IMR-90 (cell line): ENCODE measurements around the gene ARRDC5. TPM values are rescaled to one million over a fixed set of nuclear protein-coding genes. Genes with fewer than 3 reads are reported as not detected.

Source experiments
- ATAC-seq: fragments of 200-7000 bp; cut with Tn5 transposase; 2 replicates; pipeline ENCODE4 v1.9.1; 2020; ENCODE audit warnings: low read depth, mild to moderate bottlenecking, moderate library complexity
- BruUV-seq: library from RNA; stranded (reverse); fragments of 400-500 nt; replicated peaks from 2 replicates; lab custom pipeline; 2021; lab: Mats Ljungman, UMichigan
- CTCF ChIA-PET: fragments of 300-600 bp; formaldehyde crosslinking; extraction: SDS; loops from one replicate; lab custom pipeline; 2021; ENCODE audit warnings: antibody characterized with exemption; lab: Yijun Ruan, JAX
- POLR2A ChIA-PET: fragments of 300-600 bp; sonication (Branson Sonifier 250); formaldehyde crosslinking; loops from one replicate; lab custom pipeline; 2022; ENCODE audit warnings: antibody characterized with exemption; ENCODE audit not compliant: unreplicated experiment; lab: Charles Lee
- DNase-seq: peaks from one replicate; pipeline ENCODE4 v3.0.0; 2013
- H2AFZ ChIP-seq: replicated peaks from 2 replicates; pipeline ENCODE3; 2013; ENCODE audit warnings: low read length, mild to moderate bottlenecking; ENCODE audit not compliant: poor library complexity
- H2AK5ac ChIP-seq: 2 replicates; pipeline ENCODE4 v1.6.1; 2013; ENCODE audit warnings: low read depth, low read length, inconsistent platforms
- H2AK9ac ChIP-seq: replicated peaks from 2 replicates; pipeline ENCODE3; 2013; ENCODE audit warnings: mild to moderate bottlenecking, low read depth, low read length, moderate library complexity; ENCODE audit not compliant: poor library complexity
- H2BK120ac ChIP-seq: 2 replicates; pipeline ENCODE4 v1.6.1; 2013; ENCODE audit warnings: low read depth, low read length, inconsistent platforms
- H2BK15ac ChIP-seq: 3 replicates; pipeline ENCODE4 v1.6.1; 2013; ENCODE audit warnings: low read depth, low read length, inconsistent platforms
- H2BK20ac ChIP-seq: 2 replicates; pipeline ENCODE4 v1.6.1; 2013; ENCODE audit warnings: low read depth, mild to moderate bottlenecking, inconsistent platforms, low read length, moderate library complexity
- H2BK5ac ChIP-seq: 2 replicates; pipeline ENCODE4 v1.6.1; 2013; ENCODE audit warnings: mild to moderate bottlenecking, low read depth, low read length, inconsistent platforms; ENCODE audit not compliant: poor library complexity, severe bottlenecking
- H3K14ac ChIP-seq: replicated peaks from 2 replicates; pipeline ENCODE4 v1.6.1; 2013; ENCODE audit warnings: low read depth, low read length, inconsistent platforms
- H3K18ac ChIP-seq: 2 replicates; pipeline ENCODE4 v1.6.1; 2013; ENCODE audit warnings: low read depth, low read length, control low read depth
- H3K23ac ChIP-seq: 2 replicates; pipeline ENCODE4 v1.6.1; 2013; ENCODE audit warnings: low read depth, low read length, inconsistent platforms
- H3K27ac ChIP-seq: 2 replicates; pipeline ENCODE4 v1.5.1; 2013; ENCODE audit warnings: mild to moderate bottlenecking, control low read depth, low read length; ENCODE audit not compliant: insufficient read depth
- H3K27me3 ChIP-seq: 2 replicates; pipeline ENCODE4 v1.6.1; 2013; ENCODE audit warnings: low read length; ENCODE audit not compliant: control insufficient read depth, insufficient read depth
- H3K36me3 ChIP-seq: 2 replicates; pipeline ENCODE4 v1.6.1; 2013; ENCODE audit warnings: low read length, mixed read lengths; ENCODE audit not compliant: control insufficient read depth, insufficient read depth
- H3K4ac ChIP-seq: 2 replicates; pipeline ENCODE4 v1.6.1; 2013; ENCODE audit warnings: low read depth, low read length, inconsistent platforms
- H3K4me1 ChIP-seq: 2 replicates; pipeline ENCODE4 v1.6.1; 2013; ENCODE audit warnings: low read length, mixed read lengths; ENCODE audit not compliant: control insufficient read depth, insufficient read depth
- H3K4me2 ChIP-seq: 2 replicates; pipeline ENCODE4 v1.6.1; 2013; ENCODE audit warnings: low read depth, mild to moderate bottlenecking, control low read depth, low read length, moderate library complexity
- H3K4me3 ChIP-seq: 2 replicates; pipeline ENCODE4 v1.5.1; 2013; ENCODE audit warnings: low read depth, mild to moderate bottlenecking, control low read depth, low read length, moderate library complexity; ENCODE audit not compliant: insufficient read depth
- H3K56ac ChIP-seq: 2 replicates; pipeline ENCODE4 v1.6.1; 2013; ENCODE audit warnings: low read length, inconsistent platforms; ENCODE audit not compliant: insufficient read depth; ENCODE audit errors: extremely low read depth
- H3K79me1 ChIP-seq, 2 experiments: 2 replicates each; pipeline ENCODE4 v1.6.1; 2013; ENCODE audit warnings: low read length in 2 of 2, inconsistent platforms in 1 of 2, low read depth in 1 of 2
- H3K9ac ChIP-seq: 2 replicates; pipeline ENCODE4 v1.6.1; 2013; ENCODE audit warnings: low read depth, low read length, control low read depth
- H3K9me1 ChIP-seq: 2 replicates; pipeline ENCODE4 v1.6.1; 2013; ENCODE audit warnings: low read length, inconsistent platforms; ENCODE audit not compliant: insufficient read depth
- H3K9me3 ChIP-seq: 2 replicates; pipeline ENCODE4 v1.6.1; 2013; ENCODE audit warnings: low read length; ENCODE audit not compliant: control insufficient read depth, insufficient read depth
- H4K20me1 ChIP-seq: 2 replicates; pipeline ENCODE4 v1.6.1; 2013; ENCODE audit warnings: low read length, inconsistent platforms; ENCODE audit not compliant: insufficient read depth
- H4K5ac ChIP-seq: 2 replicates; pipeline ENCODE4 v1.6.1; 2013; ENCODE audit warnings: mild to moderate bottlenecking, low read depth, low read length, control low read depth
- H4K8ac ChIP-seq, 2 experiments: 2 replicates each; pipeline ENCODE4 v1.6.1; 2013; ENCODE audit warnings: low read depth in 2 of 2, low read length in 2 of 2, control low read depth in 1 of 2, inconsistent platforms in 1 of 2
- H4K91ac ChIP-seq: 2 replicates; pipeline ENCODE4 v1.6.1; 2013; ENCODE audit warnings: low read depth, low read length, inconsistent platforms; ENCODE audit not compliant: insufficient read depth
- BHLHE40 ChIP-seq: fragments of 150-350 bp; IDR thresholded peaks from 2 replicates; pipeline ENCODE4 v1.6.1; 2016; ENCODE audit warnings: mild to moderate bottlenecking, low read depth, low read length
- CEBPB ChIP-seq: IDR thresholded peaks from 2 replicates; pipeline ENCODE4 v1.6.1; 2012; ENCODE audit warnings: low read depth, low read length, improper control_type of control experiment
- CHD1 ChIP-seq: IDR thresholded peaks from 2 replicates; pipeline ENCODE4 v1.6.1; 2012; ENCODE audit warnings: low read depth, low read length, improper control_type of control experiment
- ELK1 ChIP-seq: fragments of 150-350 bp; IDR thresholded peaks from 2 replicates; pipeline ENCODE4 v1.6.1; 2016; ENCODE audit warnings: low read depth, mild to moderate bottlenecking, low read length, moderate library complexity, borderline replicate concordance
- FOS ChIP-seq: fragments of 150-350 bp; IDR thresholded peaks from 2 replicates; pipeline ENCODE4 v1.6.1; 2016; ENCODE audit warnings: low read depth, low read length
- MAFK ChIP-seq: IDR thresholded peaks from 2 replicates; pipeline ENCODE4 v1.6.1; 2012; ENCODE audit warnings: low read depth, low read length, improper control_type of control experiment
- MAZ ChIP-seq: IDR thresholded peaks from 2 replicates; pipeline ENCODE4 v1.6.1; 2012; ENCODE audit warnings: low read depth, mild to moderate bottlenecking, low read length, improper control_type of control experiment, moderate library complexity, borderline replicate concordance
- MXI1 ChIP-seq: IDR thresholded peaks from 2 replicates; pipeline ENCODE4 v1.6.1; 2012; ENCODE audit warnings: low read depth, mild to moderate bottlenecking, low read length, moderate library complexity, borderline replicate concordance
- NFE2L2 ChIP-seq: fragments of 150-350 bp; IDR thresholded peaks from 2 replicates; pipeline ENCODE4 v1.6.1; 2016; ENCODE audit warnings: low read depth, mild to moderate bottlenecking, low read length
- POLR2A ChIP-seq: IDR thresholded peaks from 2 replicates; pipeline ENCODE4 v1.6.1; 2012; ENCODE audit warnings: mild to moderate bottlenecking, low read depth, low read length
- RAD21 ChIP-seq: IDR thresholded peaks from 2 replicates; pipeline ENCODE4 v1.6.1; 2012; ENCODE audit warnings: low read length, improper control_type of control experiment
- RCOR1 ChIP-seq: IDR thresholded peaks from 2 replicates; pipeline ENCODE4 v1.6.1; 2012; ENCODE audit warnings: mild to moderate bottlenecking, low read length, improper control_type of control experiment; ENCODE audit not compliant: insufficient replicate concordance
- RFX5 ChIP-seq: IDR thresholded peaks from 2 replicates; pipeline ENCODE4 v1.8.0; 2012; ENCODE audit warnings: low read depth, mild to moderate bottlenecking, low read length, moderate library complexity
- WGBS, 2 experiments: methylation state at CpG; one replicate each; pipeline versions ENCODE4 v1.1.5 to v1.1.7; 2013; ENCODE audit warnings: missing lambda C conversion rate in 2 of 2; ENCODE audit not compliant: insufficient read length in 1 of 2; ENCODE audit errors: extremely low coverage in 2 of 2; 5-methylcytosine and 5-hydroxymethylcytosine counted together
- dilution Hi-C: fragments of 300-500 bp; cut with HindIII; formaldehyde crosslinking; loops from one replicate; pipeline ENCODE4 v1.14.3; 2018; ENCODE audit warnings: low sequenced_read_pairs; ENCODE audit not compliant: unreplicated experiment
- in situ Hi-C: fragments of 300-500 bp; cut with MboI; formaldehyde crosslinking; loops from 3 replicates; pipeline ENCODE4 v1.14.3; 2019; ENCODE audit warnings: low sequenced_read_pairs, inconsistent platforms, mixed read lengths
- intact Hi-C: fragments of 100-400 bp; cut with micrococcal nuclease; formaldehyde crosslinking; loops from 2 replicates; pipeline ENCODE4 v1.10.0; 2022
- polyA plus RNA-seq, 3 experiments: library from polyadenylated mRNA; depleted of rRNA; stranded (reverse); fragments of >200 nt; gene quantifications; 2 replicates each; pipeline ENCODE4 v1.2.3, GENCODE V29; 2012; ENCODE audit warnings: low replicate concordance in 1 of 3
- total RNA-seq: library from RNA; depleted of rRNA; stranded (reverse); fragments of >200 nt; gene quantifications from 2 replicates; pipeline ENCODE4 v1.2.3, GENCODE V29; 2012
- TF ChIP-seq, protein P1 (sequence below): conservative IDR thresholded peaks from 2 replicates; pipeline ENCODE4 v1.5.1; 2012; ENCODE audit warnings: mild to moderate bottlenecking, low read depth, low read length, improper control_type of control experiment

The ARRDC5 gene
- total and polyA plus RNA-seq, 2 of the 4 experiments (the other 2 are of a cell fraction) = not detected

DNA sequence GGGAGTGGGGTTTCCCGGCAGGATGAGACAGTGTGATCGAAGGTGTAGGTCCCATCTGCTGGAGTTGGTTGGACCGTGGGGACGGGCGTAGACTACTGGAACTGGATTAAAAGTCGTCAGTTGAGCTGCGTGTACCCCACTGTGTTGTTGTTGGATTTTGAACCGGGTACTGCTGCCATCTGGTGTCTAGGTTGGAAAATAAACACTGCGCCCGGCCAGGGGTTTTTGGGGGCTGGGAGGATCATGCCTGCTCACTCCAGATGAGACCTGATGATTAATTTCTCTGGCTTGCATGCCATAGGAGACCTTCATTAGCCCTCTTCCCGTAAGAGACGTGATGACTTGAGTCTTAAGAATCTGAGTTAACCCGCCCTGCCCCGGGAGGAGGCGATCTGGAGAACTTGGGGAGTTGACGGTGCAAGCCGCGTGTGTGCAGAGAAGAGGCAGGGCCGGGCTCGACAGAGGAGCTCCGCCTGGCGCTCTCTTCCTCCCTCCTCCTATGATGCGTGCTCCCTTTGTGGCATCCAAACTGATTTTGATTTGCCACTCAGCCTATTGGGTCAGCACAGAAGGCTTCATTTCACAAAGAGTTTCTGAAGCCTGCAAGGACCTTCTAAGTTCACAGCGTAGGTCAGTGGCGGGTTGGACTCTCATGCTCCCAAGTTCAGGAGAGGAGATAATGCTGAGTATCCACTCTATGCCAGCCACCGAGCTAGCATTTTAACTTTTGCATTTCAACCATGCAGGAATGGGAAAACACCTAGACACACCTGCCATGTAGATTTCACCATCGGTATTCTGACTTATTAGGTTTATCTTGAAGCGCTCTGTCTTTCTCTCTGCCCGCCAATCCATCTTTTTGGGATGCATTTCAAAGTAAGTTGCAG, 9.3 kb upstream of the ARRDC5 start:
- ChIA-PET CTCF (interaction anchor here (0.5 to 4.6 kb wide), 11 partner anchors 23 to 130 kb away, joined by 3 to 30 read pairs (median 3); no protein-coding TSS in a partner anchor), POLR2A (interaction anchor here (0.5 to 2.3 kb wide), 9 partner anchors 20 to 102 kb away, joined by 3 to 10 read pairs (median 4); no protein-coding TSS in a partner anchor)
- Histone ChIP-seq H3K4me3 (peak overlapping the region; percentile 13), H3K18ac (peak overlapping the region; percentile 56), H2BK5ac (peak overlapping the region; percentile 93), H3K4me2 (peak overlapping the region; percentile 67), H3K27ac (peak overlapping the region; percentile 91), H2BK120ac (peak overlapping the region; percentile 94), H4K20me1 (peaks cover 35% of the 10 kb centered on the region), H3K27me3 (no peaks in the 10 kb centered on the region), H4K91ac (peak overlapping the region; percentile 92), H3K9me3 (no peaks in the 10 kb centered on the region), H3K4ac (peak overlapping the region; percentile 98), H2BK15ac (peak overlapping the region; percentile 85; the same call in 2 of the 3 replicates), H3K4me1 (peaks cover 38% of the 10 kb centered on the region), H3K23ac (peak overlapping the region; percentile 99), H3K14ac (peak overlapping the region; percentile 90), H2AK9ac (peak overlapping the region; percentile 98), H2BK20ac (peak overlapping the region; percentile 92), H3K36me3 (peaks cover 1% of the 10 kb centered on the region; the same call in 1 of the 2 replicates), H2AK5ac (peak overlapping the region; percentile 95), H3K9ac (peak overlapping the region; percentile 85), H3K79me1 (peaks cover 0 to 59% of the 10 kb centered on the region in 2 experiments; a peak in 2 of 4 replicates), H4K5ac (peak overlapping the region; percentile 74), H3K9me1 (peaks cover 9% of the 10 kb centered on the region), H3K56ac (peak overlapping the region; percentile 94), H2AFZ (peak overlapping the region; percentile 84), H4K8ac (peak overlapping the region; percentile 82 to 96; a peak in 3 of 4 replicates)
- DNase-seq (peak; percentile 100), ATAC-seq (peak; percentile 82)
- no TSS peak for BruUV-seq
- intact Hi-C loops = loop anchor here (1.0 to 2.0 kb wide), 4 partner anchors 40 to 119 kb away; partner anchors contain the start of gene KDM4B
- in situ Hi-C loops = loop anchor here (5.0 kb wide), 2 partner anchors 40 to 105 kb away; no protein-coding TSS in a partner anchor
- dilution Hi-C loops = no loop called here
- 19% methylated on average over 16 of the region's 29 CpGs; no CpG with 5 or more reads in 1 of the 2 experiments for WGBS, 2 experiments
- TF ChIP-seq FOS = peak; percentile 94
- no peak for TF ChIP-seq CEBPB
- no peak for TF ChIP-seq RFX5
- TF ChIP-seq NFE2L2 = no peak
- TF ChIP-seq ELK1 = no peak
- TF ChIP-seq BHLHE40 = peak; percentile 32; the same call in 1 of the 2 replicates
- TF ChIP-seq, protein P1, sequence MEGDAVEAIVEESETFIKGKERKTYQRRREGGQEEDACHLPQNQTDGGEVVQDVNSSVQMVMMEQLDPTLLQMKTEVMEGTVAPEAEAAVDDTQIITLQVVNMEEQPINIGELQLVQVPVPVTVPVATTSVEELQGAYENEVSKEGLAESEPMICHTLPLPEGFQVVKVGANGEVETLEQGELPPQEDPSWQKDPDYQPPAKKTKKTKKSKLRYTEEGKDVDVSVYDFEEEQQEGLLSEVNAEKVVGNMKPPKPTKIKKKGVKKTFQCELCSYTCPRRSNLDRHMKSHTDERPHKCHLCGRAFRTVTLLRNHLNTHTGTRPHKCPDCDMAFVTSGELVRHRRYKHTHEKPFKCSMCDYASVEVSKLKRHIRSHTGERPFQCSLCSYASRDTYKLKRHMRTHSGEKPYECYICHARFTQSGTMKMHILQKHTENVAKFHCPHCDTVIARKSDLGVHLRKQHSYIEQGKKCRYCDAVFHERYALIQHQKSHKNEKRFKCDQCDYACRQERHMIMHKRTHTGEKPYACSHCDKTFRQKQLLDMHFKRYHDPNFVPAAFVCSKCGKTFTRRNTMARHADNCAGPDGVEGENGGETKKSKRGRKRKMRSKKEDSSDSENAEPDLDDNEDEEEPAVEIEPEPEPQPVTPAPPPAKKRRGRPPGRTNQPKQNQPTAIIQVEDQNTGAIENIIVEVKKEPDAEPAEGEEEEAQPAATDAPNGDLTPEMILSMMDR = peak; percentile 86
- TF ChIP-seq MAFK = no peak; the same call in 1 of the 2 replicates
- TF ChIP-seq CHD1 = 0 out of 2 replicates have a peak, but pooled peaks have one; percentile 68
- TF ChIP-seq MXI1 = peak; percentile 93
- peak; percentile 46; the same call in 1 of the 2 replicates for TF ChIP-seq POLR2A
- TF ChIP-seq MAZ = peak; percentile 87
- peak; percentile 83 for TF ChIP-seq RAD21
- TF ChIP-seq RCOR1 = peak; percentile 11
